LNCAP (cell line): ENCODE results near the gene SLC39A11.

ENCODE experiments used
- TF ChIP-seq, protein P1 (sequence below): fragments of 450-650 bp; IDR thresholded peaks from 2 replicates; pipeline ENCODE4 v1.5.1; 2017; ENCODE audit warnings: mild to moderate bottlenecking

SLC39A11 gene

DNA sequence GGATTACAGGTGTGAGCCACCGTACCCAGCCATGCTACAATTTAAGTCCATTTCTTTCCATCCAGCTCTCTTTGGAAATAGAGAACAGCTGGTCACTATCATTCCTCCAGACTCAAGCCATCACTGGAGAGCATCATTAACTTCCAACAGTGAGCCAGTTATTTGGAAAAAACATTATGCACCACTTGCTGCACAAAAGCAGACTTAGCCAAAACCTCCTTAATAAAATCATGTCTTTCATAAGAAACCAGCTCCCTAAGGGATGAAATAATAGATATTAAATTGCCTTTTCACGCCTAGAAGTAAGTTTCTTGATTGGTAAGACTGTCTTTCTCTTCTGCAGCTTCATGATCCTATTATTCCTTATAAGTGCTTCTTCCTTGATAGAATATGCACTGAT, 17.9 kb downstream of the SLC39A11 start:
- TF ChIP-seq, protein P1, sequence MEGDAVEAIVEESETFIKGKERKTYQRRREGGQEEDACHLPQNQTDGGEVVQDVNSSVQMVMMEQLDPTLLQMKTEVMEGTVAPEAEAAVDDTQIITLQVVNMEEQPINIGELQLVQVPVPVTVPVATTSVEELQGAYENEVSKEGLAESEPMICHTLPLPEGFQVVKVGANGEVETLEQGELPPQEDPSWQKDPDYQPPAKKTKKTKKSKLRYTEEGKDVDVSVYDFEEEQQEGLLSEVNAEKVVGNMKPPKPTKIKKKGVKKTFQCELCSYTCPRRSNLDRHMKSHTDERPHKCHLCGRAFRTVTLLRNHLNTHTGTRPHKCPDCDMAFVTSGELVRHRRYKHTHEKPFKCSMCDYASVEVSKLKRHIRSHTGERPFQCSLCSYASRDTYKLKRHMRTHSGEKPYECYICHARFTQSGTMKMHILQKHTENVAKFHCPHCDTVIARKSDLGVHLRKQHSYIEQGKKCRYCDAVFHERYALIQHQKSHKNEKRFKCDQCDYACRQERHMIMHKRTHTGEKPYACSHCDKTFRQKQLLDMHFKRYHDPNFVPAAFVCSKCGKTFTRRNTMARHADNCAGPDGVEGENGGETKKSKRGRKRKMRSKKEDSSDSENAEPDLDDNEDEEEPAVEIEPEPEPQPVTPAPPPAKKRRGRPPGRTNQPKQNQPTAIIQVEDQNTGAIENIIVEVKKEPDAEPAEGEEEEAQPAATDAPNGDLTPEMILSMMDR: no peak

- TF ChIP-seq, protein P1: no peak
Measured at GRCh38 chr17:73072219-73072962, 20.1 kb downstream of the SLC39A11 start.

DNA sequence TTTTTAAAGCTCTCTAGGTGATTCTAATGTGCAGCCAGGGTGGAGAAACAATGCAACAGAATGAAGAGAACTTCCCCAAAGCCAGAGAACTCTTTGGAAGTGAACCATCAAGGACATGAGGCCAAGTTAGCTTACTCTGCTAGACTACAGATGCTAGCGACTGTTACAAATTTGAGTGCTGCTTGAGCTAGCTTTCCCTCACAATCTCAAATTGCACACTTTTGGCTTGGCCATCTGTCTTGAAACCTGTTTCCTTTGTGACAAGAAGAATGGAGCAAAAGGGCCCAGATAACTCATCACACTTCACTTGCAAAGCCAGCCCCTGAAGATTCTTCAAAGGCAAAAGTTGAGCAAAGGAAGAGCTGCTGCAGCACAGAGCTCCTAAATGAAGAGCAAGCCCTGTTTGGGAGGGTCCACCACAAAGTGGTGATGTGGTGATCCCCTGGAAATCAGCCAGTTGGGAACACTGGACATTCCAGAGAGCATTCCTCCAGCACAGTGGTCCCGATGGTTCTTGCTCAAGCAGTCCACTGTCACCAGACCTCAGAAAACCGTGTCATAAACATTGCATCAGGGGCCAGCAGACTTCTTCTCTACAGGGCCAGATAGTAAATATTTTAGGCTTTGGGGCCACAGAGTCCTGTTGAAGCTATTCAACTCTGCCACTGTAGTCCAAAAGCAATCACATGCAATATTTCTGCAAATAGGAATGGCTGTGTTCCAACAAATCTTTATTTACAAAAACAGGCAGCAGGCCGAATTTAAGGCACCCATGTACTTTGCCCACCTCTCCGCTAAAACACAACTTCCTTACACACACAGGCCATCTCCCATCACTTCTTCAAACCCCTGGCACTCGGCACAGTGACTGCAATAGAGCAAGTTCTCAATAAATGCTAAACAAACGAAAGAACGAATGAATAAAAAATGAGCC, 21.2 kb downstream of the SLC39A11 start:
- TF ChIP-seq, protein P1: no peak

GRCh38 chr17:73069841-73070240, 22.6 kb downstream of the SLC39A11 start:
- TF ChIP-seq, protein P1: no peak

- TF ChIP-seq, protein P1: no peak
Measured at GRCh38 chr17:73069164-73069770, 23.2 kb downstream of the SLC39A11 start.

GRCh38 chr17:73068322-73069153, 23.9 kb downstream of the SLC39A11 start:
- TF ChIP-seq, protein P1: no peak

DNA sequence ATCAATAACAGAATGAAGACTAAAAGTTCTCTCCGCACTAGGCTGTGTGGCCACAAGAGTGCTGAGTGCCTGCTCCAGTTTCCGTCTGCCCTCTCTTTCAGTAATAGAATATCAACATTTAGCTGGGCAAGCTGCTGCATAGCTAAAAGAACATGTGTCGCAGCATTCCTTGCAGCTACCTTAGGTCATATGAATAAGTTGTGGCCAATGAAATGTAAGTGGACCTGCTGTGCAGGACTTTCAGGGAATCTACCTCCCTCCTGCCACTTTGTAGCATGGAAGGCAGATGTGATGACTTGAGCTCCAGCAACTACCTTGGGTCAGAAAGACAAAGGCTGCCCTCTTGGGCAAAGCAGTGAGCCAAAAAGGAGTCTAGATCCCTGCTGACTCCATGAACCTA, 25.4 kb downstream of the SLC39A11 start:
- TF ChIP-seq, protein P1: no peak
